ENCODE measurements around the gene SPATC1L. TPM values are rescaled to one million over a fixed set of nuclear protein-coding genes. Genes with fewer than 3 reads are reported as not detected.

SPATC1L gene
- total and polyA plus RNA-seq, 2 of the 8 experiments (the other 6 are each of a cell fraction or from before 2014, with no cell fraction given) = 24.9 to 50.0 TPM

GRCh38 chr21:46163380-46163779 is 20.9 kb downstream of the SPATC1L start:
- H3K9me3 ChIP-seq (ENCODE audit: insufficient read depth in 2 of 2, low read depth in 1 of 2, low read length in 1 of 2) = peaks cover 4 to 26% of the 10 kb centered on the region in 2 experiments; a peak in 2 of 4 replicates
- H2BK5ac ChIP-seq (ENCODE audit: low read depth, low read length) = no peak overlapping the region
- no peak overlapping the region for H4K8ac ChIP-seq (ENCODE audit: extremely low read depth, insufficient read depth, low read length)
- H3K27me3 ChIP-seq (replicated peaks in 1 of 4; ENCODE audit: control insufficient read depth in 3 of 4, extremely low read depth in 1 of 4, insufficient read depth in 3 of 4, low read length in 3 of 4) = no peaks in the 10 kb centered on the region; a peak in 1 of 7 replicates
- H3K4me3 ChIP-seq (ENCODE audit: extremely low read depth in 1 of 4, insufficient read depth in 2 of 4, low read depth in 3 of 4, low read length in 4 of 4) = no peak overlapping the region
- no peak overlapping the region for H3K27ac ChIP-seq (ENCODE audit: low read depth, low read length)
- H3K36me3 ChIP-seq (ENCODE audit: control insufficient read depth in 2 of 4, insufficient read depth in 4 of 4, low read length in 3 of 4) = peaks cover 0 to 19% (median 7%) of the 10 kb centered on the region in 4 experiments; a peak in 4 of 8 replicates
- H2BK12ac ChIP-seq (ENCODE audit: low read depth, low read length) = no peak overlapping the region
- H2AK5ac ChIP-seq (ENCODE audit: low read depth, low read length) = no peak overlapping the region
- H2BK15ac ChIP-seq (ENCODE audit: low read length) = no peak overlapping the region
- no peak overlapping the region for H3K4ac ChIP-seq (replicated peaks; ENCODE audit: insufficient read length, low read depth, low read length)
- no peaks in the 10 kb centered on the region for H3K4me1 ChIP-seq (replicated peaks in 1 of 4; ENCODE audit: control insufficient read depth in 3 of 4, insufficient read depth in 4 of 4, low read length in 3 of 4)
- ChIA-PET CTCF (ENCODE audit: partially characterized antibody) (interaction anchor here (0.9 kb wide), 1 partner anchor 10 kb away, joined by 3 read pairs; no protein-coding TSS in a partner anchor), POLR2A (ENCODE audit: partially characterized antibody) (no interaction called here)
- H3K4me2 ChIP-seq (ENCODE audit: insufficient read depth in 1 of 2, low read depth in 2 of 2, low read length in 2 of 2) = no peak overlapping the region
- no peaks in the 10 kb centered on the region for H3K79me2 ChIP-seq (ENCODE audit: control insufficient read depth in 1 of 2, insufficient read depth in 2 of 2, low read length in 2 of 2)
- H3K18ac ChIP-seq (ENCODE audit: extremely low read depth, low read length) = no peak overlapping the region
- H4K20me1 ChIP-seq (replicated peaks in 1 of 2; ENCODE audit: control insufficient read depth in 1 of 2, insufficient read depth in 2 of 2, low read length in 2 of 2) = no peaks in the 10 kb centered on the region
- H3K79me1 ChIP-seq (ENCODE audit: low read depth, low read length) = no peaks in the 10 kb centered on the region; the same call in 1 of the 2 replicates
- H3K23me2 ChIP-seq (ENCODE audit: low read depth, low read length) = no peaks in the 10 kb centered on the region
- 94% methylated on average over 4 of the region's 4 CpGs; no CpG with 5 or more reads in 1 of the 2 experiments for WGBS, 2 experiments (ENCODE audit: extremely low coverage in 1 of 2, insufficient coverage in 1 of 2, insufficient read length in 1 of 2, insufficient replicate concordance in 2 of 2, low coverage in 1 of 2, low lambda C conversion rate in 2 of 2, missing lambda C conversion rate in 1 of 2)
- no peak overlapping the region for H2BK20ac ChIP-seq (ENCODE audit: low read length)
- H2AFZ ChIP-seq (ENCODE audit: low read length) = no peak overlapping the region
- no peak overlapping the region for H4K5ac ChIP-seq (ENCODE audit: insufficient read length, low read depth, low read length)
- no peak overlapping the region for H3K56ac ChIP-seq (replicated peaks; ENCODE audit: insufficient read length, low read depth, low read length)
- no peak for FAIRE-seq
- no peak for DNase-seq (ENCODE audit: low read depth in 1 of 2, low spot score in 2 of 2)
- H2BK120ac ChIP-seq (replicated peaks; ENCODE audit: low read depth, low read length) = no peak overlapping the region
- H3K23ac ChIP-seq (ENCODE audit: insufficient read length) = no peak overlapping the region
- no peak overlapping the region for H3K14ac ChIP-seq (ENCODE audit: insufficient read length)
- no peak overlapping the region for H3K9ac ChIP-seq (replicated peaks in 1 of 4; ENCODE audit: extremely low read depth in 1 of 4, low read depth in 3 of 4, low read length in 3 of 4)
- H4K91ac ChIP-seq (replicated peaks; ENCODE audit: insufficient read length, low read length) = no peak overlapping the region
- TF ChIP-seq NANOG (IDR thresholded peaks at IDR 0.05; ENCODE audit: insufficient read depth, low read depth, low read length, poor library complexity, severe bottlenecking) = no peak
- no peak for TF ChIP-seq CREB1 (IDR thresholded peaks at IDR 0.05)
- TF ChIP-seq HDAC2 (IDR thresholded peaks at IDR 0.05; ENCODE audit: borderline replicate concordance in 1 of 2, low read depth in 2 of 2, low read length in 2 of 2) = no peak
- no peak for TF ChIP-seq POLR2AphosphoS5 (IDR thresholded peaks at IDR 0.05; ENCODE audit: low read depth, low read length)
- no peak for TF ChIP-seq CBX8 (IDR thresholded peaks at IDR 0.05; ENCODE audit: borderline replicate concordance, low read depth, low read length)
- TF ChIP-seq JUND (IDR thresholded peaks at IDR 0.05; ENCODE audit: low read length) = no peak
- no peak for TF ChIP-seq ATF3 (IDR thresholded peaks at IDR 0.05; ENCODE audit: insufficient read depth, low read depth, low read length)
- no peak for TF ChIP-seq TAF1 (IDR thresholded peaks at IDR 0.05; ENCODE audit: low read depth, low read length)
- TF ChIP-seq KDM1A (IDR thresholded peaks at IDR 0.05; ENCODE audit: borderline replicate concordance, low read length) = no peak
- TF ChIP-seq SUZ12 (IDR thresholded peaks at IDR 0.05; ENCODE audit: low read length) = no peak
- no peak for TF ChIP-seq HDAC6 (IDR thresholded peaks at IDR 0.05; ENCODE audit: low read depth, low read length)
- TF ChIP-seq EZH2 (IDR thresholded peaks at IDR 0.05; ENCODE audit: low read depth, low read length, severe bottlenecking) = no peak
- no peak for TF ChIP-seq BRCA1 (IDR thresholded peaks at IDR 0.05; ENCODE audit: low read depth, low read length)
- no peak for TF ChIP-seq MAFK (IDR thresholded peaks at IDR 0.05; ENCODE audit: low read depth, low read length)
